HepG2 (cell line): ENCODE measurements around the gene ADAM10. TPM values are rescaled to one million over a fixed set of nuclear protein-coding genes. Genes with fewer than 3 reads are reported as not detected.

Experiments
- ATAC-seq: fragments of 200-7000 bp; cut with Tn5 transposase; 3 replicates; pipeline ENCODE4 v1.9.1; 2020; ENCODE audit warnings: mild to moderate bottlenecking, moderate library complexity
- BruUV-seq: library from RNA; stranded (reverse); fragments of 400-500 nt; replicated peaks from 2 replicates; lab custom pipeline; 2021; lab: Mats Ljungman, UMichigan
- CTCF ChIA-PET: fragments of 300-600 bp; formaldehyde crosslinking; extraction: SDS; loops from one replicate; lab custom pipeline; 2021; ENCODE audit warnings: low total read pairs, inconsistent platforms, low intra/inter-chr PET ratio; lab: Yijun Ruan, JAX
- POLR2A ChIA-PET: fragments of 350-600 bp; sonication (Branson Sonifier 250); formaldehyde crosslinking; loops from one replicate; lab custom pipeline; 2020; ENCODE audit warnings: antibody characterized with exemption, inconsistent platforms; lab: Yijun Ruan, JAX
- DNase-seq: peaks from one replicate; pipeline ENCODE4 v3.0.0-alpha.2; 2015; ENCODE audit warnings: low spot score
- FAIRE-seq: peaks from 3 replicates; lab custom pipeline; 2011; peaks lifted over from hg19 to GRCh38; lab: Jason Lieb, UNC
- H2AFZ ChIP-seq: one replicate; pipeline ENCODE4 v1.6.1; 2011; ENCODE audit warnings: low read length, inconsistent platforms
- H3K27ac ChIP-seq: fragments of 300-600 bp; 3 replicates; pipeline ENCODE4 v1.8.0; 2011; ENCODE audit warnings: mixed run types, mild to moderate bottlenecking, mixed read lengths, low read length, inconsistent platforms; ENCODE audit not compliant: insufficient read depth; ENCODE audit errors: extremely low read length
- H3K27me3 ChIP-seq, 2 experiments: fragments of 200-600 bp in 1 of 2; 2 replicates in 1 of 2; 3 replicates in 1 of 2; pipeline versions ENCODE4 v1.6.0 to v1.8.0; 2011; ENCODE audit warnings: low read length in 2 of 2, mild to moderate bottlenecking in 2 of 2, moderate library complexity in 2 of 2, inconsistent platforms in 1 of 2; ENCODE audit not compliant: insufficient read depth in 2 of 2, control insufficient read depth in 1 of 2
- H3K36me3 ChIP-seq, 2 experiments: fragments of 200-600 bp in 1 of 2; replicated peaks in 1 of 2; 2 replicates in 1 of 2; 3 replicates in 1 of 2; pipeline versions ENCODE4 v1.5.1 to v1.8.0; 2011; ENCODE audit warnings: low read length in 2 of 2, inconsistent platforms in 1 of 2; ENCODE audit not compliant: insufficient read depth in 2 of 2, control insufficient read depth in 1 of 2
- H3K4me1 ChIP-seq: 2 replicates; pipeline ENCODE4 v1.5.1; 2012; ENCODE audit warnings: low read length, inconsistent platforms; ENCODE audit not compliant: insufficient read depth
- H3K4me2 ChIP-seq: 2 replicates; pipeline ENCODE4 v1.6.0; 2011; ENCODE audit warnings: low read depth, low read length, inconsistent platforms
- H3K4me3 ChIP-seq, 3 experiments: fragments of 200-600 bp in 1 of 3; sonication (generic), shearing (Covaris generic) in 1 of 3; replicated peaks in 1 of 3; 2 replicates each; pipeline ENCODE4 v1.5.1; 2011 to 2016; ENCODE audit warnings: low read length in 3 of 3, inconsistent platforms in 2 of 3, low read depth in 2 of 3, mild to moderate bottlenecking in 2 of 3, control low read depth in 1 of 3, mixed read lengths in 1 of 3; ENCODE audit not compliant: insufficient read depth in 1 of 3
- H3K79me2 ChIP-seq: one replicate; pipeline ENCODE4 v1.6.1; 2011; ENCODE audit warnings: low read length, inconsistent platforms; ENCODE audit not compliant: insufficient read depth
- H3K9ac ChIP-seq: 2 replicates; pipeline ENCODE4 v1.6.0; 2011; ENCODE audit warnings: mild to moderate bottlenecking, low read depth, low read length, inconsistent platforms; ENCODE audit not compliant: insufficient read depth
- H3K9me3 ChIP-seq: 2 replicates; pipeline ENCODE4 v1.5.1; 2012; ENCODE audit warnings: mild to moderate bottlenecking, low read length
- H4K20me1 ChIP-seq: 2 replicates; pipeline ENCODE4 v1.6.0; 2011; ENCODE audit warnings: inconsistent platforms, mild to moderate bottlenecking, low read length, moderate library complexity; ENCODE audit not compliant: insufficient read depth
- ADNP ChIP-seq: sonication (generic); formaldehyde crosslinking; IDR thresholded peaks from 2 replicates; pipeline ENCODE4 v1.4.0; 2020; ENCODE audit warnings: missing genetic modification reagents
- CBX1 ChIP-seq: IDR thresholded peaks from one replicate; pipeline ENCODE4 v1.6.1; 2016; ENCODE audit warnings: antibody characterized with exemption, low read depth
- CHD2 ChIP-seq: IDR thresholded peaks from 2 replicates; pipeline ENCODE4 v1.6.1; 2011; ENCODE audit warnings: low read depth, low read length, improper control_type of control experiment
- FOXP4 ChIP-seq: sonication (generic); formaldehyde crosslinking; IDR thresholded peaks from 2 replicates; pipeline ENCODE4 v1.4.0; 2020; ENCODE audit warnings: missing genetic modification reagents
- HNRNPUL1 ChIP-seq: fragments of 200-400 bp; formaldehyde crosslinking; IDR thresholded peaks from 2 replicates; pipeline ENCODE4 v1.6.1; 2017; ENCODE audit warnings: low read depth, mild to moderate bottlenecking, low read length, moderate library complexity
- JUNB ChIP-seq: sonication (generic); formaldehyde crosslinking; IDR thresholded peaks from 2 replicates; pipeline ENCODE4 v1.8.0; 2022; ENCODE audit warnings: missing genetic modification reagents, mild to moderate bottlenecking, borderline replicate concordance
- KLF11 ChIP-seq: IDR thresholded peaks from 2 replicates; pipeline ENCODE4 v1.6.1; 2016; ENCODE audit warnings: missing compliant biosample characterization
- RBM22 ChIP-seq: fragments of 200-400 bp; formaldehyde crosslinking; optimal IDR thresholded peaks from 2 replicates; pipeline ENCODE3; 2017; ENCODE audit warnings: mild to moderate bottlenecking, low read length, moderate library complexity
- THAP7 ChIP-seq: sonication (generic); formaldehyde crosslinking; IDR thresholded peaks from 2 replicates; pipeline ENCODE4 v1.8.1; 2023; ENCODE audit warnings: mild to moderate bottlenecking, missing genetic modification reagents
- ZBTB20 ChIP-seq: sonication (generic); formaldehyde crosslinking; IDR thresholded peaks from 2 replicates; pipeline ENCODE4 v1.8.1; 2023; ENCODE audit warnings: missing genetic modification reagents, low read depth, mild to moderate bottlenecking, borderline replicate concordance
- ZBTB46 ChIP-seq: sonication (generic); formaldehyde crosslinking; IDR thresholded peaks from 2 replicates; pipeline ENCODE4 v1.4.0; 2020; ENCODE audit warnings: mild to moderate bottlenecking, missing genetic modification reagents, borderline replicate concordance
- ZFP37 ChIP-seq: sonication (generic); formaldehyde crosslinking; IDR thresholded peaks from 2 replicates; pipeline ENCODE4 v1.4.0; 2020; ENCODE audit warnings: missing genetic modification reagents, borderline replicate concordance
- ZNF224 ChIP-seq: sonication (generic); formaldehyde crosslinking; IDR thresholded peaks from 2 replicates; pipeline ENCODE4 v1.5.0; 2020; ENCODE audit warnings: mild to moderate bottlenecking, missing genetic modification reagents
- ZNF329 ChIP-seq: sonication (generic); formaldehyde crosslinking; IDR thresholded peaks from 2 replicates; pipeline ENCODE4 v1.9.0; 2021; ENCODE audit warnings: low read depth, mild to moderate bottlenecking, missing genetic modification reagents
- ZNF441 ChIP-seq: sonication (generic); formaldehyde crosslinking; IDR thresholded peaks from 2 replicates; pipeline ENCODE4 v1.7.0; 2021; ENCODE audit warnings: missing genetic modification reagents, borderline replicate concordance
- ZNF501 ChIP-seq: sonication (generic); formaldehyde crosslinking; IDR thresholded peaks from 2 replicates; pipeline ENCODE4 v1.5.1; 2020; ENCODE audit warnings: mild to moderate bottlenecking, moderate library complexity, missing genetic modification reagents
- ZNF546 ChIP-seq: sonication (generic); formaldehyde crosslinking; conservative IDR thresholded peaks from 2 replicates; pipeline ENCODE4 v1.8.1; 2023; ENCODE audit warnings: mild to moderate bottlenecking, missing genetic modification reagents
- ZNF800 ChIP-seq: sonication (generic); formaldehyde crosslinking; IDR thresholded peaks from 2 replicates; pipeline ENCODE4 v1.4.0; 2020; ENCODE audit warnings: missing genetic modification reagents
- ZNF850 ChIP-seq: sonication (generic); formaldehyde crosslinking; conservative IDR thresholded peaks from 2 replicates; pipeline ENCODE4 v1.9.0; 2021; ENCODE audit warnings: mild to moderate bottlenecking, missing genetic modification reagents
- WGBS: methylation state at CpG from one replicate; pipeline ENCODE4 v1.1.6; 2017; ENCODE audit warnings: low lambda C conversion rate; 5-methylcytosine and 5-hydroxymethylcytosine counted together
- in situ Hi-C: cut with HindIII; loops from 2 replicates; pipeline ENCODE4 v1.10.0; 2017; ENCODE audit warnings: low pct_unique_long_range_greater_than_20kb; ENCODE audit not compliant: extremely low pct_ligation_motif_present
- intact Hi-C: fragments of 100-400 bp; cut with micrococcal nuclease; formaldehyde crosslinking; loops from one replicate; pipeline ENCODE4 v1.10.0; 2022; ENCODE audit not compliant: unreplicated experiment
- polyA plus RNA-seq, 8 experiments: library from polyadenylated mRNA; depleted of rRNA in 3 of 8; stranded (reverse) in 7 of 8; unstranded in 1 of 8; fragments of >200 nt; fragmentation: Illumina TruSeq in 4 of 8; extraction: Trizol in 4 of 8; gene quantifications; 2 replicates each; pipeline versions ENCODE4 v1.2.1 to v1.2.3, GENCODE V29; 2011 to 2016; ENCODE audit warnings: low read depth in 4 of 8, missing spikeins in 1 of 8, mixed read lengths in 1 of 8; ENCODE audit not compliant: insufficient read depth in 1 of 8
- total RNA-seq, 5 experiments: library from RNA; depleted of rRNA; stranded (reverse); fragments of >200 nt; fragmentation: Illumina TruSeq; extraction: Trizol; gene quantifications; 2 replicates each; pipeline ENCODE4 v1.2.3, GENCODE V29; 2016; ENCODE audit warnings: low read depth in 1 of 5

Gene ADAM10
- total and polyA plus RNA-seq, 2 of the 13 experiments (the other 11 are each of a cell fraction or from before 2014, with no cell fraction given): 92.7 to 125 TPM

GRCh38 chr15:58627701-58628100 is 121.8 kb downstream of the ADAM10 start (continued):
- TF ChIP-seq ZNF546 (CRISPR knock-in tag) (no peak), ZNF850 (CRISPR knock-in tag) (no peak), RBM22 (no peak), FOXP4 (CRISPR knock-in tag) (no peak), ZBTB46 (CRISPR knock-in tag) (no peak)

GRCh38 chr15:58627046-58627445 is 122.5 kb downstream of the ADAM10 start:
- Histone ChIP-seq H3K4me2 (no peak overlapping the region), H3K79me2 (no peaks in the 10 kb centered on the region), H3K27ac (no peak overlapping the region), H3K36me3 (peaks cover 3 to 29% of the 10 kb centered on the region in 2 experiments; a peak in 4 of 5 replicates), H2AFZ (no peak overlapping the region), H4K20me1 (no peaks in the 10 kb centered on the region), H3K9me3 (no peaks in the 10 kb centered on the region), H3K27me3 (no peaks in the 10 kb centered on the region), H3K9ac (no peak overlapping the region), H3K4me1 (peaks cover 20% of the 10 kb centered on the region), H3K4me3 (no peak overlapping the region)
- FAIRE-seq (no peak), ATAC-seq (no peak), DNase-seq (no peak)
- in situ Hi-C loops: no loop called here
- POLR2A ChIA-PET: no interaction called here
- BruUV-seq: no TSS peak
- WGBS: 96% methylated on average over 2 of the region's 2 CpGs
- CTCF ChIA-PET: no interaction called here
- intact Hi-C loops: loop anchor here (10.0 kb wide), 1 partner anchor 192 kb away; the partner anchor contains the start of gene LIPC
- TF ChIP-seq ZNF800 (CRISPR knock-in tag) (no peak), CBX1 (no peak), ADNP (CRISPR knock-in tag) (no peak), THAP7 (CRISPR knock-in tag) (no peak), ZBTB20 (CRISPR knock-in tag) (no peak), JUNB (CRISPR knock-in tag) (no peak), ZNF329 (CRISPR knock-in tag) (no peak), KLF11 (CRISPR knock-in tag) (no peak), ZNF441 (no peak), ZFP37 (CRISPR knock-in tag) (no peak), ZNF224 (CRISPR knock-in tag) (no peak), CHD2 (no peak), HNRNPUL1 (no peak), ZNF501 (no peak)
